GM19397 (cell line): ENCODE results near the gene SFT2D2.
A peak's percentile ranks its signal among the peaks of the same experiment; 100 is the strongest.
"Not testable (repeated sequence)": the region's sequence is repeated elsewhere in the genome, so short reads cannot be mapped to it uniquely, and the experiment has no call there.

Experiments
- ATAC-seq: cut with Tn5 transposase; IDR thresholded peaks from one replicate; pipeline ENCODE4 v1.9.1; 2021; ENCODE audit warnings: mild to moderate bottlenecking, moderate library complexity; ENCODE audit not compliant: unreplicated experiment

The SFT2D2 gene

GRCh38 chr1:168225476-168226190 is at the start of gene SFT2D2:
Gene SFT2D2 (plus strand): TSS chr1:168226004. CDS start chr1:168226080, 76 bp downstream.
- peak; percentile 84 for ATAC-seq

- ATAC-seq = no peak
Observed at GRCh38 chr1:168178227-168178637, 47.6 kb upstream of the SFT2D2 start.

GRCh38 chr1:168178638-168179437 is 47.0 kb upstream of the SFT2D2 start, which contains the start of gene TIPRL:
Gene TIPRL (plus strand): TSS chr1:168178962. CDS start chr1:168179078, 116 bp downstream.
- ATAC-seq = peak; percentile 86

GRCh38 chr1:168179438-168180147 is 46.2 kb upstream of the SFT2D2 start:
- no peak for ATAC-seq

GRCh38 chr1:168180148-168180524 is 45.7 kb upstream of the SFT2D2 start:
- no peak for ATAC-seq

GRCh38 chr1:168181063-168181720 is 44.6 kb upstream of the SFT2D2 start:
- ATAC-seq = not testable (repeated sequence)

- ATAC-seq = no peak
Observed at GRCh38 chr1:168187177-168187576, 38.6 kb upstream of the SFT2D2 start.

GRCh38 chr1:168190403-168190802 is 35.4 kb upstream of the SFT2D2 start:
- ATAC-seq = no peak

- ATAC-seq = no peak
Observed at GRCh38 chr1:168195199-168196135, 30.3 kb upstream of the SFT2D2 start.

- ATAC-seq = no peak
Observed at GRCh38 chr1:168199056-168199455, 26.7 kb upstream of the SFT2D2 start.

GRCh38 chr1:168202941-168203654 is 22.7 kb upstream of the SFT2D2 start:
- ATAC-seq = no peak

- no peak for ATAC-seq
Observed at GRCh38 chr1:168206111-168206510, 19.7 kb upstream of the SFT2D2 start.

GRCh38 chr1:168207673-168208072 is 18.1 kb upstream of the SFT2D2 start:
- not testable (repeated sequence) for ATAC-seq

- no peak for ATAC-seq
Observed at GRCh38 chr1:168210312-168210711, 15.5 kb upstream of the SFT2D2 start.

- no peak for ATAC-seq
Observed at GRCh38 chr1:168213349-168213748, 12.5 kb upstream of the SFT2D2 start.

- no peak for ATAC-seq
Observed at GRCh38 chr1:168216171-168216570, 9.6 kb upstream of the SFT2D2 start.

GRCh38 chr1:168217664-168218063 is 8.1 kb upstream of the SFT2D2 start:
- ATAC-seq = no peak

GRCh38 chr1:168218658-168219057 is 7.1 kb upstream of the SFT2D2 start:
- ATAC-seq = no peak

- ATAC-seq = no peak
Observed at GRCh38 chr1:168220470-168220871, 5.3 kb upstream of the SFT2D2 start.
